ENCODE measurements around the gene S100A7.

- TF ChIP-seq CTCF (IDR thresholded peaks at IDR 0.05), result no peak
- TF ChIP-seq EZH2phosphoT487 (IDR thresholded peaks at IDR 0.05), result no peak
Observed at GRCh38 chr1:153428073-153428638, 32.3 kb downstream of the S100A7 start.

All from neural progenitor cell (in vitro differentiated cells).